GM18519 (cell line): ENCODE measurements around the gene RTN4R.
"Not testable (repeated sequence)": the region's sequence is repeated elsewhere in the genome, so short reads cannot be mapped to it uniquely, and the experiment has no call there.

ENCODE experiments used
- ATAC-seq: cut with Tn5 transposase; IDR thresholded peaks from one replicate; pipeline ENCODE4 v1.9.1; 2021; ENCODE audit warnings: mild to moderate bottlenecking, moderate library complexity; ENCODE audit not compliant: unreplicated experiment, low FRiP score

Gene RTN4R

GRCh38 chr22:20289182-20290044, 21.3 kb upstream of the RTN4R start:
- ATAC-seq = not testable (repeated sequence)

- ATAC-seq = not testable (repeated sequence)
These were observed 18.8 kb upstream of the RTN4R start for GRCh38 chr22:20286784-20287423.

- ATAC-seq = not testable (repeated sequence)
These were observed 18.2 kb upstream of the RTN4R start for GRCh38 chr22:20286312-20286660.

GRCh38 chr22:20285473-20286311, 17.6 kb upstream of the RTN4R start:
- ATAC-seq = not testable (repeated sequence)

GRCh38 chr22:20284471-20285086, 16.5 kb upstream of the RTN4R start:
- no peak for ATAC-seq

- no peak for ATAC-seq
These were observed 15.6 kb upstream of the RTN4R start for GRCh38 chr22:20283674-20284066.

GRCh38 chr22:20282901-20283673, 15.0 kb upstream of the RTN4R start:
- ATAC-seq = no peak

- no peak for ATAC-seq
These were observed 13.8 kb upstream of the RTN4R start for GRCh38 chr22:20281891-20282290.

- ATAC-seq = not testable (repeated sequence)
These were observed 13.4 kb upstream of the RTN4R start for GRCh38 chr22:20281473-20281872.

GRCh38 chr22:20280866-20281265, 12.7 kb upstream of the RTN4R start:
- ATAC-seq = no peak

GRCh38 chr22:20280163-20280562, 12.0 kb upstream of the RTN4R start:
- ATAC-seq = not testable (repeated sequence)

GRCh38 chr22:20279662-20280134, 11.6 kb upstream of the RTN4R start:
- no peak for ATAC-seq

- ATAC-seq = not testable (repeated sequence)
These were observed 10.8 kb upstream of the RTN4R start for GRCh38 chr22:20278726-20279490.

- ATAC-seq = not testable (repeated sequence)
These were observed 10.0 kb upstream of the RTN4R start for GRCh38 chr22:20277936-20278635.

GRCh38 chr22:20276468-20276867, 8.3 kb upstream of the RTN4R start:
- ATAC-seq = no peak

- ATAC-seq = no peak
These were observed 7.7 kb upstream of the RTN4R start for GRCh38 chr22:20275836-20276235.

GRCh38 chr22:20275325-20275724, 7.2 kb upstream of the RTN4R start:
- not testable (repeated sequence) for ATAC-seq

- not testable (repeated sequence) for ATAC-seq
These were observed 6.3 kb upstream of the RTN4R start for GRCh38 chr22:20274374-20274773.
